CD4-positive, alpha-beta T cell treated with Interleukin-15 for 4 hours (primary cell): ENCODE measurements around the gene F2R.
"Not testable (repeated sequence)": the region's sequence is repeated elsewhere in the genome, so short reads cannot be mapped to it uniquely, and the experiment has no call there.

Experiments
- DNase-seq: peaks from one replicate; pipeline ENCODE4 v3.0.0-alpha.2; 2020; ENCODE audit warnings: low spot score

The F2R gene

GRCh38 chr5:76720988-76721569 is 5.2 kb downstream of the F2R start:
- no peak for DNase-seq

GRCh38 chr5:76723266-76723665 is 7.3 kb downstream of the F2R start:
- no peak for DNase-seq

- no peak for DNase-seq
These were observed 8.0 kb downstream of the F2R start for GRCh38 chr5:76723906-76724305.

- no peak for DNase-seq
These were observed 8.9 kb downstream of the F2R start for GRCh38 chr5:76724871-76725270.

- DNase-seq, result no peak
These were observed 13.0 kb downstream of the F2R start for GRCh38 chr5:76728965-76729364.

- no peak for DNase-seq
These were observed 13.7 kb downstream of the F2R start for GRCh38 chr5:76729373-76730290.

GRCh38 chr5:76732405-76733048 is 16.6 kb downstream of the F2R start:
- DNase-seq, result peak; percentile 22

GRCh38 chr5:76733049-76733417 is 17.1 kb downstream of the F2R start:
- DNase-seq, result peak; percentile 80

GRCh38 chr5:76735762-76736545 is 20.0 kb downstream of the F2R start:
- DNase-seq, result peak; percentile 18

- DNase-seq, result peak; percentile 14
These were observed 21.0 kb downstream of the F2R start for GRCh38 chr5:76736679-76737556.

- no peak for DNase-seq
These were observed 21.9 kb downstream of the F2R start for GRCh38 chr5:76737846-76738245.

- DNase-seq, result not testable (repeated sequence)
These were observed 25.6 kb downstream of the F2R start for GRCh38 chr5:76741506-76741905.

GRCh38 chr5:76742583-76742982 is 26.7 kb downstream of the F2R start:
- no peak for DNase-seq

GRCh38 chr5:76744632-76745031 is 28.7 kb downstream of the F2R start:
- DNase-seq, result no peak

- DNase-seq, result no peak
These were observed 29.7 kb downstream of the F2R start for GRCh38 chr5:76745670-76746069.

- no peak for DNase-seq
These were observed 30.8 kb downstream of the F2R start for GRCh38 chr5:76746677-76747076.

- DNase-seq, result no peak
These were observed 31.8 kb downstream of the F2R start for GRCh38 chr5:76747706-76748105.

GRCh38 chr5:76751291-76751690 is 35.4 kb downstream of the F2R start:
- DNase-seq, result no peak

- no peak for DNase-seq
These were observed 38.7 kb downstream of the F2R start for GRCh38 chr5:76754668-76755078.

- DNase-seq, result no peak
These were observed 40.1 kb downstream of the F2R start for GRCh38 chr5:76755779-76756637.
